ENCODE results near the gene LMAN2L. TPM values are rescaled to one million over a fixed set of nuclear protein-coding genes. Genes with fewer than 3 reads are reported as not detected.
A peak's percentile ranks its signal among the peaks of the same experiment; 100 is the strongest.

LMAN2L gene
- total RNA-seq, 2 experiments from 2014 or later, result 7.4 to 7.9 TPM

GRCh38 chr2:96769814-96770213 lies 29.9 kb upstream of the LMAN2L start:
- Mint-ChIP-seq H3K27ac (no peak overlapping the region), H3K9me3 (ENCODE audit: insufficient read depth) (no peaks in the 10 kb centered on the region), H3K27me3 (ENCODE audit: low read depth) (no peaks in the 10 kb centered on the region), H3K4me3 (no peak overlapping the region), H3K36me3 (ENCODE audit: low read depth) (peaks cover 3% of the 10 kb centered on the region), H3K4me1 (ENCODE audit: low read depth) (peaks cover 22% of the 10 kb centered on the region)
- POLR2A ChIA-PET, result no interaction called here
- DNase-seq (no peak), ATAC-seq (no peak)
- CTCF ChIA-PET, result interaction anchor here (0.8 to 1.0 kb wide), 2 partner anchors 8 to 11 kb away, joined by 3 to 6 read pairs; no protein-coding TSS in a partner anchor

- H3K4me1 Mint-ChIP-seq (ENCODE audit: low read depth), result peaks cover 25% of the 10 kb centered on the region
- POLR2A ChIA-PET, result interaction anchor here (0.6 kb wide), 1 partner anchor 579 kb away, joined by 3 read pairs; no protein-coding TSS in a partner anchor
- DNase-seq (no peak), ATAC-seq (no peak)
- H3K27me3 Mint-ChIP-seq (ENCODE audit: low read depth), result no peaks in the 10 kb centered on the region
- CTCF ChIA-PET, result no interaction called here
- H3K27ac Mint-ChIP-seq, result no peak overlapping the region
- peaks cover 3% of the 10 kb centered on the region for H3K36me3 Mint-ChIP-seq (ENCODE audit: low read depth)
- H3K9me3 Mint-ChIP-seq (ENCODE audit: insufficient read depth), result no peaks in the 10 kb centered on the region
- H3K4me3 Mint-ChIP-seq, result no peak overlapping the region
These were observed 28.3 kb upstream of the LMAN2L start for GRCh38 chr2:96768083-96768561.

- no peak for ATAC-seq
- Mint-ChIP-seq H3K4me1 (ENCODE audit: low read depth) (peaks cover 28% of the 10 kb centered on the region), H3K4me3 (no peak overlapping the region), H3K36me3 (ENCODE audit: low read depth) (no peaks in the 10 kb centered on the region), H3K9me3 (ENCODE audit: insufficient read depth) (no peaks in the 10 kb centered on the region), H3K27me3 (ENCODE audit: low read depth) (no peaks in the 10 kb centered on the region), H3K27ac (no peak overlapping the region)
- DNase-seq, result no peak
- ChIA-PET POLR2A (interaction anchor here (0.6 kb wide), 1 partner anchor 578 kb away, joined by 3 read pairs; no protein-coding TSS in a partner anchor), CTCF (interaction anchor here (0.9 kb wide), 2 partner anchors 17 to 213 kb away, joined by 3 read pairs; no protein-coding TSS in a partner anchor)
These were observed 27.4 kb upstream of the LMAN2L start for GRCh38 chr2:96767135-96767871.

GRCh38 chr2:96764253-96764637 lies 24.4 kb upstream of the LMAN2L start:
- DNase-seq (no peak), ATAC-seq (no peak)
- Mint-ChIP-seq H3K27ac (no peak overlapping the region), H3K4me1 (ENCODE audit: low read depth) (peaks cover 51% of the 10 kb centered on the region), H3K4me3 (peak overlapping the region; percentile 73), H3K9me3 (ENCODE audit: insufficient read depth) (no peaks in the 10 kb centered on the region), H3K27me3 (ENCODE audit: low read depth) (no peaks in the 10 kb centered on the region), H3K36me3 (ENCODE audit: low read depth) (no peaks in the 10 kb centered on the region)
- ChIA-PET CTCF (interaction anchor here (0.6 to 6.2 kb wide), 9 partner anchors 11 to 186 kb away, joined by 3 to 112 read pairs (median 5); partner anchors contain the start of genes ANKRD39 and CNNM3), POLR2A (no interaction called here)

- Mint-ChIP-seq H3K36me3 (ENCODE audit: low read depth) (no peaks in the 10 kb centered on the region), H3K4me3 (peak overlapping the region; percentile 73), H3K9me3 (ENCODE audit: insufficient read depth) (no peaks in the 10 kb centered on the region), H3K27ac (no peak overlapping the region), H3K4me1 (ENCODE audit: low read depth) (peaks cover 51% of the 10 kb centered on the region), H3K27me3 (ENCODE audit: low read depth) (no peaks in the 10 kb centered on the region)
- no peak for DNase-seq
- CTCF ChIA-PET, result interaction anchor here (0.6 to 6.2 kb wide), 26 partner anchors 12 to 494 kb away, joined by 3 to 112 read pairs (median 4); partner anchors contain the start of genes ANKRD39 and CNNM3
- no peak for ATAC-seq
- POLR2A ChIA-PET, result interaction anchor here (0.5 to 0.6 kb wide), 2 partner anchors 10 to 428 kb away, joined by 3 to 4 read pairs; partner anchors contain the start of gene NCAPH
These were observed 23.8 kb upstream of the LMAN2L start for GRCh38 chr2:96763511-96764252.

- H3K4me1 Mint-ChIP-seq (ENCODE audit: low read depth), result peaks cover 51% of the 10 kb centered on the region
- peak; percentile 36 for DNase-seq
- H3K27me3 Mint-ChIP-seq (ENCODE audit: low read depth), result no peaks in the 10 kb centered on the region
- ChIA-PET CTCF (interaction anchor here (0.6 to 6.2 kb wide), 32 partner anchors 13 to 493 kb away, joined by 3 to 112 read pairs (median 4); partner anchors contain the start of genes ANKRD39, CNNM3 and LMAN2L), POLR2A (interaction anchor here (1.2 kb wide), 1 partner anchor 11 kb away, joined by 3 read pairs; no protein-coding TSS in a partner anchor)
- no peaks in the 10 kb centered on the region for H3K36me3 Mint-ChIP-seq (ENCODE audit: low read depth)
- H3K27ac Mint-ChIP-seq, result peak overlapping the region; percentile 4
- H3K4me3 Mint-ChIP-seq, result peak overlapping the region; percentile 73
- ATAC-seq, result no peak
- no peaks in the 10 kb centered on the region for H3K9me3 Mint-ChIP-seq (ENCODE audit: insufficient read depth)
These were observed 22.9 kb upstream of the LMAN2L start for GRCh38 chr2:96762529-96763311.

GRCh38 chr2:96760986-96761832 lies 21.3 kb upstream of the LMAN2L start:
- peaks cover 46% of the 10 kb centered on the region for H3K4me1 Mint-ChIP-seq (ENCODE audit: low read depth)
- no peaks in the 10 kb centered on the region for H3K27me3 Mint-ChIP-seq (ENCODE audit: low read depth)
- POLR2A ChIA-PET, result interaction anchor here (0.9 to 1.2 kb wide), 3 partner anchors 12 to 436 kb away, joined by 3 read pairs; partner anchors contain the start of gene ITPRIPL1
- H3K36me3 Mint-ChIP-seq (ENCODE audit: low read depth), result no peaks in the 10 kb centered on the region
- CTCF ChIA-PET, result interaction anchor here (0.6 to 6.2 kb wide), 40 partner anchors 9 to 354 kb away, joined by 3 to 112 read pairs (median 4); partner anchors contain the start of genes ANKRD39, CNNM3, KANSL3 and LMAN2L
- H3K4me3 Mint-ChIP-seq, result peak overlapping the region; percentile 73
- H3K27ac Mint-ChIP-seq, result peak overlapping the region; percentile 87
- H3K9me3 Mint-ChIP-seq (ENCODE audit: insufficient read depth), result no peaks in the 10 kb centered on the region
- DNase-seq (no peak), ATAC-seq (peak; percentile 78)

- DNase-seq, result peak; percentile 94
- ChIA-PET POLR2A (interaction anchor here (0.5 to 1.1 kb wide), 2 partner anchors 23 to 120 kb away, joined by 3 to 5 read pairs; no protein-coding TSS in a partner anchor), CTCF (interaction anchor here (0.6 to 6.2 kb wide), 25 partner anchors 11 to 353 kb away, joined by 3 to 112 read pairs (median 3); partner anchors contain the start of genes CNNM3 and KANSL3)
- peak; percentile 96 for ATAC-seq
- Mint-ChIP-seq H3K4me3 (peak within 1 kb of the TSS; percentile 78), H3K27me3 (ENCODE audit: low read depth) (no peaks in the 10 kb centered on the region), H3K4me1 (ENCODE audit: low read depth) (peaks cover 46% of the 10 kb centered on the region), H3K27ac (peak within 1 kb of the TSS; percentile 87), H3K36me3 (ENCODE audit: low read depth) (no peaks in the 10 kb centered on the region), H3K9me3 (ENCODE audit: insufficient read depth) (no peaks in the 10 kb centered on the region)
These were observed 20.4 kb upstream of the LMAN2L start, which contains the start of gene CNNM4 for GRCh38 chr2:96760036-96760985. TSS of gene CNNM4 (plus strand) at chr2:96760902. CDS start at chr2:96761000, 98 bp downstream.

GRCh38 chr2:96759548-96759947 lies 19.7 kb upstream of the LMAN2L start:
- POLR2A ChIA-PET, result interaction anchor here (0.5 kb wide), 1 partner anchor 121 kb away, joined by 5 read pairs; no protein-coding TSS in a partner anchor
- H3K36me3 Mint-ChIP-seq (ENCODE audit: low read depth), result no peaks in the 10 kb centered on the region
- H3K27me3 Mint-ChIP-seq (ENCODE audit: low read depth), result no peaks in the 10 kb centered on the region
- CTCF ChIA-PET, result interaction anchor here (1.0 to 6.2 kb wide), 7 partner anchors 11 to 225 kb away, joined by 3 to 112 read pairs (median 3); no protein-coding TSS in a partner anchor
- peak overlapping the region; percentile 81 for H3K27ac Mint-ChIP-seq
- peaks cover 44% of the 10 kb centered on the region for H3K4me1 Mint-ChIP-seq (ENCODE audit: low read depth)
- H3K4me3 Mint-ChIP-seq, result peak overlapping the region; percentile 78
- H3K9me3 Mint-ChIP-seq (ENCODE audit: insufficient read depth), result no peaks in the 10 kb centered on the region
- ATAC-seq, result no peak
- no peak for DNase-seq
